ENCODE measurements around the gene THRB.

GRCh38 chr3:24361623-24362022 is 133.0 kb downstream of the THRB start:
- TF ChIP-seq YY1 (IDR thresholded peaks at IDR 0.05; ENCODE audit: insufficient read depth, insufficient read length) (no peak), SUZ12 (IDR thresholded peaks at IDR 0.05; ENCODE audit: extremely low read depth, insufficient read depth, insufficient read length) (no peak)

Measured in NT2/D1 (cell line).